Measurements from ENCODE around the gene ZNF280A.

ZNF280A gene

GRCh38 chr22:22550789-22551434 is 30.8 kb upstream of the ZNF280A start:
- Histone ChIP-seq H3K27ac (replicated peaks) (no peak overlapping the region), H3K4me3 (replicated peaks; ENCODE audit: insufficient read depth, low read length) (no peak overlapping the region), H3K27me3 (ENCODE audit: insufficient read depth, poor library complexity, severe bottlenecking) (no peaks in the 10 kb centered on the region)
- DNase-seq (ENCODE audit: low read depth in 1 of 2, low spot score in 1 of 2), result no peak
- no peak for TF ChIP-seq GABPA (IDR thresholded peaks at IDR 0.05; ENCODE audit: low read depth)
- no peak for TF ChIP-seq SPI1 (IDR thresholded peaks at IDR 0.05; ENCODE audit: borderline replicate concordance, low read depth)
- no peak for TF ChIP-seq CTCF (IDR thresholded peaks at IDR 0.05; ENCODE audit: insufficient read depth, low read length)
- no peak for TF ChIP-seq REST (IDR thresholded peaks at IDR 0.05; ENCODE audit: insufficient replicate concordance, low read depth)
- TF ChIP-seq POLR2AphosphoS5 (IDR thresholded peaks at IDR 0.05; ENCODE audit: low read depth), result no peak

- no peak overlapping the region for H3K4me3 ChIP-seq (replicated peaks; ENCODE audit: insufficient read depth, low read length)
- TF ChIP-seq REST (IDR thresholded peaks at IDR 0.05; ENCODE audit: insufficient replicate concordance, low read depth) (no peak), SPI1 (IDR thresholded peaks at IDR 0.05; ENCODE audit: borderline replicate concordance, low read depth) (no peak), POLR2AphosphoS5 (IDR thresholded peaks at IDR 0.05; ENCODE audit: low read depth) (no peak), CTCF (IDR thresholded peaks at IDR 0.05; ENCODE audit: insufficient read depth, low read length) (no peak), GABPA (IDR thresholded peaks at IDR 0.05; ENCODE audit: low read depth) (no peak)
- H3K27ac ChIP-seq (replicated peaks), result no peak overlapping the region
- H3K27me3 ChIP-seq (ENCODE audit: insufficient read depth, poor library complexity, severe bottlenecking), result no peaks in the 10 kb centered on the region
- DNase-seq (ENCODE audit: low read depth in 1 of 2, low spot score in 1 of 2), result no peak
These were observed 28.8 kb upstream of the ZNF280A start for GRCh38 chr22:22548910-22549309.

- no peak overlapping the region for H3K4me3 ChIP-seq (replicated peaks; ENCODE audit: insufficient read depth, low read length)
- DNase-seq (ENCODE audit: low read depth in 1 of 2, low spot score in 1 of 2), result no peak
- H3K27me3 ChIP-seq (ENCODE audit: insufficient read depth, poor library complexity, severe bottlenecking), result no peaks in the 10 kb centered on the region
- no peak for TF ChIP-seq GABPA (IDR thresholded peaks at IDR 0.05; ENCODE audit: low read depth)
- no peak for TF ChIP-seq POLR2AphosphoS5 (IDR thresholded peaks at IDR 0.05; ENCODE audit: low read depth)
- no peak for TF ChIP-seq SPI1 (IDR thresholded peaks at IDR 0.05; ENCODE audit: borderline replicate concordance, low read depth)
- no peak for TF ChIP-seq REST (IDR thresholded peaks at IDR 0.05; ENCODE audit: insufficient replicate concordance, low read depth)
- no peak for TF ChIP-seq CTCF (IDR thresholded peaks at IDR 0.05; ENCODE audit: insufficient read depth, low read length)
- peak overlapping the region; percentile 58 for H3K27ac ChIP-seq (replicated peaks)
These were observed 28.2 kb upstream of the ZNF280A start for GRCh38 chr22:22548317-22548716.

Measured in HL-60 (cell line).